ENCODE measurements around the gene SPI1. TPM values are rescaled to one million over a fixed set of nuclear protein-coding genes. Genes with fewer than 3 reads are reported as not detected.
A peak's percentile ranks its signal among the peaks of the same experiment; 100 is the strongest.

SPI1 gene
- total RNA-seq, 1 experiment from 2014 or later = not detected

GRCh38 chr11:47356129-47356997 is 22.0 kb downstream of the SPI1 start:
- Histone ChIP-seq H3K36me3 (no peaks in the 10 kb centered on the region), H3K4me3 (no peak overlapping the region), H3K9me3 (no peaks in the 10 kb centered on the region), H3K27me3 (no peaks in the 10 kb centered on the region)
- DNase-seq = no peak

GRCh38 chr11:47355283-47356128 is 22.8 kb downstream of the SPI1 start:
- H3K27me3 ChIP-seq = no peaks in the 10 kb centered on the region
- peak overlapping the region; percentile 22 for H3K4me3 ChIP-seq
- no peaks in the 10 kb centered on the region for H3K9me3 ChIP-seq
- no peaks in the 10 kb centered on the region for H3K36me3 ChIP-seq
- peak; percentile 91 for DNase-seq

GRCh38 chr11:47354913-47355282 is 23.4 kb downstream of the SPI1 start:
- DNase-seq = no peak
- Histone ChIP-seq H3K36me3 (no peaks in the 10 kb centered on the region), H3K9me3 (no peaks in the 10 kb centered on the region), H3K27me3 (no peaks in the 10 kb centered on the region), H3K4me3 (peak overlapping the region; percentile 22; the same call in 1 of the 2 replicates)

- no peaks in the 10 kb centered on the region for H3K36me3 ChIP-seq
- DNase-seq = no peak
- no peak overlapping the region for H3K4me3 ChIP-seq
- H3K27me3 ChIP-seq = no peaks in the 10 kb centered on the region
- H3K9me3 ChIP-seq = no peaks in the 10 kb centered on the region
These were observed 24.2 kb downstream of the SPI1 start for GRCh38 chr11:47353978-47354774.

- DNase-seq = no peak
- H3K27me3 ChIP-seq = no peaks in the 10 kb centered on the region
- no peaks in the 10 kb centered on the region for H3K36me3 ChIP-seq
- H3K4me3 ChIP-seq = no peak within 1 kb of the TSS
- H3K9me3 ChIP-seq = no peaks in the 10 kb centered on the region
These were observed 25.8 kb downstream of the SPI1 start, which contains the start of gene MYBPC3 for GRCh38 chr11:47352556-47352955. Gene MYBPC3 (minus strand): TSS chr11:47352702. CDS start chr11:47352647, 55 bp downstream.

GRCh38 chr11:47351156-47352126 is 26.9 kb downstream of the SPI1 start:
- Histone ChIP-seq H3K36me3 (no peaks in the 10 kb centered on the region), H3K27me3 (no peaks in the 10 kb centered on the region), H3K9me3 (no peaks in the 10 kb centered on the region), H3K4me3 (no peak overlapping the region)
- DNase-seq = no peak

GRCh38 chr11:47350315-47350714 is 28.0 kb downstream of the SPI1 start:
- no peaks in the 10 kb centered on the region for H3K9me3 ChIP-seq
- DNase-seq = no peak
- no peaks in the 10 kb centered on the region for H3K36me3 ChIP-seq
- H3K4me3 ChIP-seq = no peak overlapping the region
- no peaks in the 10 kb centered on the region for H3K27me3 ChIP-seq

- Histone ChIP-seq H3K36me3 (no peaks in the 10 kb centered on the region), H3K4me3 (no peak overlapping the region), H3K9me3 (no peaks in the 10 kb centered on the region), H3K27me3 (no peaks in the 10 kb centered on the region)
- no peak for DNase-seq
These were observed 28.7 kb downstream of the SPI1 start for GRCh38 chr11:47349521-47350095.

GRCh38 chr11:47348859-47349258 is 29.5 kb downstream of the SPI1 start:
- H3K27me3 ChIP-seq = no peaks in the 10 kb centered on the region
- H3K36me3 ChIP-seq = no peaks in the 10 kb centered on the region
- H3K9me3 ChIP-seq = no peaks in the 10 kb centered on the region
- H3K4me3 ChIP-seq = no peak overlapping the region
- no peak for DNase-seq

GRCh38 chr11:47348131-47348802 is 30.1 kb downstream of the SPI1 start:
- Histone ChIP-seq H3K9me3 (no peaks in the 10 kb centered on the region), H3K4me3 (no peak overlapping the region), H3K36me3 (no peaks in the 10 kb centered on the region), H3K27me3 (no peaks in the 10 kb centered on the region)
- DNase-seq = no peak

- DNase-seq = no peak
- Histone ChIP-seq H3K36me3 (no peaks in the 10 kb centered on the region), H3K9me3 (no peaks in the 10 kb centered on the region), H3K27me3 (no peaks in the 10 kb centered on the region), H3K4me3 (no peak overlapping the region)
These were observed 31.2 kb downstream of the SPI1 start for GRCh38 chr11:47347137-47347536.

- Histone ChIP-seq H3K4me3 (no peak overlapping the region), H3K36me3 (no peaks in the 10 kb centered on the region), H3K9me3 (no peaks in the 10 kb centered on the region), H3K27me3 (no peaks in the 10 kb centered on the region)
- no peak for DNase-seq
These were observed 32.3 kb downstream of the SPI1 start for GRCh38 chr11:47345890-47346563.

GRCh38 chr11:47342854-47343253 is 35.5 kb downstream of the SPI1 start:
- Histone ChIP-seq H3K4me3 (no peak overlapping the region), H3K9me3 (no peaks in the 10 kb centered on the region), H3K36me3 (no peaks in the 10 kb centered on the region), H3K27me3 (no peaks in the 10 kb centered on the region)
- DNase-seq = no peak

GRCh38 chr11:47342036-47342803 is 36.1 kb downstream of the SPI1 start:
- Histone ChIP-seq H3K36me3 (no peaks in the 10 kb centered on the region), H3K27me3 (no peaks in the 10 kb centered on the region), H3K4me3 (no peak overlapping the region), H3K9me3 (no peaks in the 10 kb centered on the region)
- DNase-seq = no peak
